Testis (tissue), 2 donors: ENCODE measurements around the gene JMJD8.

ENCODE experiments used
- POLR2A ChIP-seq: fragments of 450-650 bp; IDR thresholded peaks from one replicate; pipeline ENCODE4 v1.6.1; 2017; ENCODE audit warnings: antibody characterized with exemption, mild to moderate bottlenecking, moderate library complexity
- TF ChIP-seq, protein P1 (sequence below), 3 experiments: fragments of 450-650 bp in 2 of 3; fragments of 200-600 bp in 1 of 3; sonication (generic) in 1 of 3; IDR thresholded peaks; one replicate each; pipeline ENCODE4 v1.5.1; 2016 to 2019; ENCODE audit warnings: antibody characterized with exemption in 3 of 3, mild to moderate bottlenecking in 2 of 3, moderate library complexity in 1 of 3

DNA sequence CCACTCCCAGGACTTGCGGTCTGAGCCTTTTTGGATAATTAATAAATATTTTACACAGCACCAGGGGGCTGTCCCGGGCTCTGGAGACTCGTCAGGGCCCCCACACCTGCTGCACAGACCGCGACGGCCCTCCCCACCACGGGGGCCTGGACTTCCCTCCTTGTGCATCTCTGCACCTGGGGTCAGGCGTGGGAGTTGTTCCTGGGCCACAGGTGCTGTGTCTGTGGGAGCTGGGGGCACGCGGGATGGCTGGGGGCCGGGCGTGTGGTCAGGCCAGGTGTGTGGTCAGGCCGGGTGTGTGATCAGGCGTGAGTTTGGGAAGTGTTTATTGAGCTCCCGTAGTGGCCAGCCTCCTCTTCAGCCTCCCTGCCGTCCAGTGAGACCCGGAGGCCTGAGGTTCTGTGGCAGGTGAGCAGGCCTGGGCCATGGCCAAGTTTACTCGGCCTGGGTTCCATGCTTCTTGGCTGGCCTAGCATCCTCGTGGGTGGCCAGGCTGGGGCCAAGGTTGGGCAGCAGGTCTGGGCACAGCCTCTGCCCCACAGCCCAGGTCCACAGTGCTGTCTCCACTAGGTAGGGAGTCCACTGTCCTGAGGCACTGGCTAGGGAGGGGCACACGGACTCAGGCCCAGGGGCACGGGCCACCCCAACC is 5.8 kb downstream of the JMJD8 start:
- TF ChIP-seq, protein P1, sequence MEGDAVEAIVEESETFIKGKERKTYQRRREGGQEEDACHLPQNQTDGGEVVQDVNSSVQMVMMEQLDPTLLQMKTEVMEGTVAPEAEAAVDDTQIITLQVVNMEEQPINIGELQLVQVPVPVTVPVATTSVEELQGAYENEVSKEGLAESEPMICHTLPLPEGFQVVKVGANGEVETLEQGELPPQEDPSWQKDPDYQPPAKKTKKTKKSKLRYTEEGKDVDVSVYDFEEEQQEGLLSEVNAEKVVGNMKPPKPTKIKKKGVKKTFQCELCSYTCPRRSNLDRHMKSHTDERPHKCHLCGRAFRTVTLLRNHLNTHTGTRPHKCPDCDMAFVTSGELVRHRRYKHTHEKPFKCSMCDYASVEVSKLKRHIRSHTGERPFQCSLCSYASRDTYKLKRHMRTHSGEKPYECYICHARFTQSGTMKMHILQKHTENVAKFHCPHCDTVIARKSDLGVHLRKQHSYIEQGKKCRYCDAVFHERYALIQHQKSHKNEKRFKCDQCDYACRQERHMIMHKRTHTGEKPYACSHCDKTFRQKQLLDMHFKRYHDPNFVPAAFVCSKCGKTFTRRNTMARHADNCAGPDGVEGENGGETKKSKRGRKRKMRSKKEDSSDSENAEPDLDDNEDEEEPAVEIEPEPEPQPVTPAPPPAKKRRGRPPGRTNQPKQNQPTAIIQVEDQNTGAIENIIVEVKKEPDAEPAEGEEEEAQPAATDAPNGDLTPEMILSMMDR (IDR thresholded peaks at IDR 0.05) = no peak
- TF ChIP-seq POLR2A = no peak
